Endothelial cell of umbilical vein (primary cell): ENCODE results near the gene RIPOR1. TPM values are rescaled to one million over a fixed set of nuclear protein-coding genes. Genes with fewer than 3 reads are reported as not detected.
A peak's percentile ranks its signal among the peaks of the same experiment; 100 is the strongest.

Experiments used
- Bru-seq: library from RNA; stranded (reverse); fragments of 400-500 nt; gene quantifications from one replicate; lab custom pipeline; 2021; lab: Mats Ljungman, UMichigan
- BruChase-seq, 2 experiments: library from RNA; stranded (reverse); fragments of 400-500 nt; gene quantifications; one replicate each; lab custom pipeline; 2021; lab: Mats Ljungman, UMichigan
- BruUV-seq: library from RNA; stranded (reverse); fragments of 400-500 nt; replicated peaks from 2 replicates; lab custom pipeline; 2021; lab: Mats Ljungman, UMichigan
- CTCF ChIA-PET: fragments of 300-600, 350-600 bp; sonication (Branson Sonifier 250); formaldehyde crosslinking; loops from one replicate; lab custom pipeline; 2021; ENCODE audit warnings: antibody characterized with exemption, inconsistent platforms; lab: Charles Lee
- POLR2A ChIA-PET: fragments of 300-600, 350-600 bp; sonication (Branson Sonifier 250); formaldehyde crosslinking; loops from one replicate; lab custom pipeline; 2021; ENCODE audit warnings: antibody characterized with exemption, inconsistent platforms; lab: Charles Lee
- DNase-seq: peaks from one replicate; pipeline ENCODE4 v3.0.0-alpha.2; 2011; ENCODE audit warnings: low read depth, low spot score
- FAIRE-seq: peaks from 2 replicates; lab custom pipeline; 2011; peaks lifted over from hg19 to GRCh38; lab: Jason Lieb, UNC
- H2AFZ ChIP-seq: 2 replicates; pipeline ENCODE4 v1.6.0; 2012; ENCODE audit warnings: low read depth, low read length, control low read depth, inconsistent platforms
- H3K27ac ChIP-seq: 2 replicates; pipeline ENCODE4 v1.5.1; 2011; ENCODE audit warnings: low read depth, mild to moderate bottlenecking, control low read depth, low read length, moderate library complexity; ENCODE audit not compliant: insufficient read depth
- H3K27me3 ChIP-seq, 2 experiments: 2 replicates each; pipeline versions ENCODE4 v1.6.0 to v1.6.1; 2011; ENCODE audit warnings: low read length in 2 of 2, mixed read lengths in 1 of 2; ENCODE audit not compliant: control insufficient read depth in 2 of 2, insufficient read depth in 2 of 2
- H3K36me3 ChIP-seq, 2 experiments: 2 replicates in 1 of 2; 3 replicates in 1 of 2; pipeline ENCODE4 v1.5.1; 2011; ENCODE audit warnings: low read length in 2 of 2, mild to moderate bottlenecking in 1 of 2, moderate library complexity in 1 of 2; ENCODE audit not compliant: control insufficient read depth in 2 of 2, insufficient read depth in 2 of 2; ENCODE audit errors: extremely low read depth in 1 of 2
- H3K4me1 ChIP-seq: 3 replicates; pipeline ENCODE4 v1.5.1; 2011; ENCODE audit warnings: mild to moderate bottlenecking, low read length; ENCODE audit not compliant: control insufficient read depth, insufficient read depth; ENCODE audit errors: extremely low read depth
- H3K4me2 ChIP-seq: 2 replicates; pipeline ENCODE4 v1.6.1; 2011; ENCODE audit warnings: low read length, control low read depth, mixed read lengths; ENCODE audit not compliant: insufficient read depth
- H3K4me3 ChIP-seq, 3 experiments: fragments of 200-600 bp in 1 of 3; sonication (generic), shearing (Covaris generic) in 1 of 3; replicated peaks in 1 of 3; 2 replicates each; pipeline ENCODE4 v1.5.1; 2011 to 2016; ENCODE audit warnings: control low read depth in 3 of 3, low read length in 3 of 3, mild to moderate bottlenecking in 2 of 3, inconsistent platforms in 1 of 3, low read depth in 1 of 3, moderate library complexity in 1 of 3; ENCODE audit not compliant: insufficient read depth in 1 of 3
- H3K79me2 ChIP-seq: 2 replicates; pipeline ENCODE4 v1.6.0; 2012; ENCODE audit warnings: low read length, inconsistent platforms; ENCODE audit not compliant: control insufficient read depth, insufficient read depth
- H3K9ac ChIP-seq: replicated peaks from 2 replicates; pipeline ENCODE3; 2011; ENCODE audit warnings: low read length, control low read depth; ENCODE audit not compliant: insufficient read depth; ENCODE audit errors: extremely low read depth
- H3K9me1 ChIP-seq: replicated peaks from 3 replicates; pipeline ENCODE4 v1.6.0; 2011; ENCODE audit warnings: mild to moderate bottlenecking, low read length; ENCODE audit not compliant: control insufficient read depth, insufficient read depth; ENCODE audit errors: extremely low read depth
- H3K9me3 ChIP-seq: replicated peaks from 2 replicates; pipeline ENCODE4 v1.5.1; 2012; ENCODE audit warnings: low read length, inconsistent platforms; ENCODE audit not compliant: control insufficient read depth, insufficient read depth
- H4K20me1 ChIP-seq: replicated peaks from 2 replicates; pipeline ENCODE3; 2011; ENCODE audit warnings: mild to moderate bottlenecking, low read length; ENCODE audit not compliant: control insufficient read depth, insufficient read depth; ENCODE audit errors: extremely low read depth
- CTCF ChIP-seq, 2 donors: IDR thresholded peaks; 1 replicate in 1 of 2; 2 replicates in 1 of 2; pipeline ENCODE4 v1.5.1; 2011; ENCODE audit warnings: low read length in 2 of 2, mild to moderate bottlenecking in 2 of 2, moderate library complexity in 2 of 2, control low read depth in 1 of 2, inconsistent platforms in 1 of 2, low read depth in 1 of 2; ENCODE audit not compliant: insufficient read depth in 1 of 2; ENCODE audit errors: extremely low read depth in 1 of 2
- EZH2 ChIP-seq: IDR thresholded peaks from 2 replicates; pipeline ENCODE4 v1.6.1; 2012; ENCODE audit warnings: borderline replicate concordance, low read depth, mild to moderate bottlenecking, moderate library complexity, low read length, inconsistent platforms; ENCODE audit not compliant: severe bottlenecking
- FOS ChIP-seq: IDR thresholded peaks from 2 replicates; pipeline ENCODE4 v1.6.1; 2011; ENCODE audit warnings: mild to moderate bottlenecking, low read length, moderate library complexity, borderline replicate concordance; ENCODE audit not compliant: insufficient read depth
- GATA2 ChIP-seq: IDR thresholded peaks from 2 replicates; pipeline ENCODE4 v1.7.0; 2011; ENCODE audit warnings: low read depth, mild to moderate bottlenecking, moderate library complexity, mixed read lengths, low read length; ENCODE audit not compliant: insufficient read length, insufficient read depth
- MAX ChIP-seq: IDR thresholded peaks from 2 replicates; pipeline ENCODE4 v1.6.1; 2011; ENCODE audit not compliant: insufficient read depth, insufficient read length
- MYC ChIP-seq: IDR thresholded peaks from one replicate; pipeline ENCODE4 v1.6.1; 2011; ENCODE audit warnings: mild to moderate bottlenecking, low read depth, low read length
- POLR2A ChIP-seq: IDR thresholded peaks from 2 replicates; pipeline ENCODE4 v1.6.1; 2012; ENCODE audit warnings: low read depth, mild to moderate bottlenecking, control low read depth, low read length
- POLR2AphosphoS5 ChIP-seq: IDR thresholded peaks from 2 replicates; pipeline ENCODE4 v1.6.1; 2012; ENCODE audit warnings: low read depth, mild to moderate bottlenecking, control low read depth, low read length, moderate library complexity; ENCODE audit not compliant: insufficient read depth
- dilution Hi-C: fragments of 300-500 bp; cut with MboI; formaldehyde crosslinking; loops from one replicate; pipeline ENCODE4 v1.15.0; 2019; ENCODE audit warnings: low sequenced_read_pairs; ENCODE audit not compliant: extremely low pct_ligation_motif_present
- intact Hi-C: fragments of 100-400 bp; cut with micrococcal nuclease; formaldehyde crosslinking; loops from one replicate; pipeline ENCODE4 v1.10.0; 2022
- long read RNA-seq: library from polyadenylated mRNA; stranded (forward); transcript quantifications from one replicate; pipeline ENCODE4 v2.0.0, GENCODE V29; 2021
- polyA minus RNA-seq, 3 experiments: library from RNA; depleted of rRNA, polyadenylated mRNA; stranded (reverse); fragments of >200 nt; gene quantifications; 1 replicate in 1 of 3; 2 replicates in 2 of 3; pipeline ENCODE4 v1.2.3, GENCODE V29; 2011
- polyA plus RNA-seq, 4 experiments: library from polyadenylated mRNA; depleted of rRNA in 3 of 4; stranded (reverse) in 3 of 4; unstranded in 1 of 4; fragments of >200 nt; gene quantifications; 2 replicates each; pipeline versions ENCODE4 v1.2.1 to v1.2.3, GENCODE V29; 2011 to 2012; ENCODE audit warnings: missing spikeins in 1 of 4
- total RNA-seq: library from RNA; stranded (reverse); gene quantifications from 2 replicates; pipeline ENCODE4 v1.2.3, GENCODE V29; 2021

RIPOR1 gene
- total RNA-seq (137 and 144 TPM in 2 replicates), polyA plus RNA-seq (41.6 and 45.3 TPM in 2 replicates), polyA minus RNA-seq (46.1 and 61.3 TPM in 2 replicates), Bru-seq, nascent RNA (percentile 70 among the genes with signal in this experiment), BruChase-seq, experiment 1, labeled RNA remaining after a 6-hour chase (percentile 96 among the genes with signal in this experiment), BruChase-seq, experiment 2, labeled RNA remaining after a 2-hour chase (percentile 92 among the genes with signal in this experiment)
- 29.3 and 37.8 TPM in 2 replicates for polyA plus RNA-seq (2011; cell fraction: cytosol; rRNA removed)
- 161 and 168 TPM in 2 replicates for polyA plus RNA-seq (2011; cell fraction: nucleus; rRNA removed)
- polyA plus RNA-seq (2012): 90.7 and 108 TPM in 2 replicates
- polyA minus RNA-seq (2011; cell fraction: cytosol; rRNA and poly(A)+ RNA removed): 23.0 TPM
- polyA minus RNA-seq (2011; cell fraction: nucleus; rRNA and poly(A)+ RNA removed): 49.3 and 63.4 TPM in 2 replicates
- long read RNA-seq, full-length matches to known transcripts: 18 of 78 reads
- long read RNA-seq, partial matches to known transcripts: 47 of 78 reads
- long read RNA-seq, other reads (novel, unspliced or antisense): 13 of 78 reads

GRCh38 chr16:67528222-67528869 is at the start of gene RIPOR1:
Gene RIPOR1 (plus strand): TSS chr16:67528829. CDS start chr16:67538447, 9,618 bp downstream.
- DNase-seq (peak; percentile 21), FAIRE-seq (peak; percentile 12)
- Histone ChIP-seq H4K20me1 (no peaks in the 10 kb centered on the region), H3K27me3 (no peaks in the 10 kb centered on the region), H3K9me3 (no peaks in the 10 kb centered on the region), H3K9me1 (no peaks in the 10 kb centered on the region), H3K9ac (peak within 1 kb of the TSS; percentile 85), H3K4me1 (peaks cover 15% of the 10 kb centered on the region), H3K27ac (peak within 1 kb of the TSS; percentile 76), H2AFZ (peak within 1 kb of the TSS; percentile 80), H3K4me2 (peak within 1 kb of the TSS; percentile 96), H3K4me3 (peak within 1 kb of the TSS; percentile 55 to 85 (median 77)), H3K36me3 (no peaks in the 10 kb centered on the region), H3K79me2 (peaks cover 37% of the 10 kb centered on the region)
- dilution Hi-C loops (no loop called here), intact Hi-C loops (loop anchor here (10.0 kb wide), 2 partner anchors 276 to 396 kb away; partner anchors contain the start of genes RANBP10 and TSNAXIP1)
- ChIA-PET POLR2A (interaction anchor here (1.2 kb wide), 1 partner anchor 9 kb away, joined by 6 read pairs; no protein-coding TSS in a partner anchor), CTCF (interaction anchor here (0.5 to 3.0 kb wide), 9 partner anchors 7 to 306 kb away, joined by 3 to 35 read pairs (median 5); partner anchors contain the start of genes ATP6V0D1 and CARMIL2)
- BruUV-seq: no TSS peak
- TF ChIP-seq POLR2A (no peak), MAX (no peak), EZH2 (no peak), MYC (no peak), POLR2AphosphoS5 (no peak), GATA2 (no peak), FOS (no peak), CTCF (IDR thresholded peaks at IDR 0.05; ENCODE audit: extremely low read depth in 1 of 2, insufficient read depth in 1 of 2, low read depth in 1 of 2, low read length in 2 of 2) (no peak)
